ENCODE results near the gene HEMGN. TPM values are rescaled to one million over a fixed set of nuclear protein-coding genes. Genes with fewer than 3 reads are reported as not detected.

HEMGN gene
- total RNA-seq, 1 experiment from 2014 or later = not detected

DNA sequence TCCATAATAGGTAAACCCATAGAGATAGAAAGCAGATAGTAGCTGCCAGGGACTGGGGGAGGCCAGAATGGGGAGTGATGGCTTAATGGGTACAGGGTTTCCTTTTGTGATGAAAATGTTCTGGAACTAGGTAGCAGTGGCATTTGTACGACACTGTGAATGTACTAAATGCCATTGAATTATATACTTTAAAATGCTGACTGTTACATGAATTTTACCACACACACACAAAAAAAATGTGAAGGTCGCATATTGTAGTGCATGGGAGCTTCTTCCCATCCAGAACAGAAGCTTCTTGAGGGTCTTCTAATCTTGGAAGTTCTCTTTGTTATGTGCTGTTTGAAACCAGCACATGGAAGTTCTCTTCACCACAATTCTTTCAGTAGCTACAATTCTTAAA lies 25.3 kb upstream of the HEMGN start:
- no peak for TF ChIP-seq EZH2 (IDR thresholded peaks at IDR 0.05; ENCODE audit: low read depth)
- TF ChIP-seq, protein P1, sequence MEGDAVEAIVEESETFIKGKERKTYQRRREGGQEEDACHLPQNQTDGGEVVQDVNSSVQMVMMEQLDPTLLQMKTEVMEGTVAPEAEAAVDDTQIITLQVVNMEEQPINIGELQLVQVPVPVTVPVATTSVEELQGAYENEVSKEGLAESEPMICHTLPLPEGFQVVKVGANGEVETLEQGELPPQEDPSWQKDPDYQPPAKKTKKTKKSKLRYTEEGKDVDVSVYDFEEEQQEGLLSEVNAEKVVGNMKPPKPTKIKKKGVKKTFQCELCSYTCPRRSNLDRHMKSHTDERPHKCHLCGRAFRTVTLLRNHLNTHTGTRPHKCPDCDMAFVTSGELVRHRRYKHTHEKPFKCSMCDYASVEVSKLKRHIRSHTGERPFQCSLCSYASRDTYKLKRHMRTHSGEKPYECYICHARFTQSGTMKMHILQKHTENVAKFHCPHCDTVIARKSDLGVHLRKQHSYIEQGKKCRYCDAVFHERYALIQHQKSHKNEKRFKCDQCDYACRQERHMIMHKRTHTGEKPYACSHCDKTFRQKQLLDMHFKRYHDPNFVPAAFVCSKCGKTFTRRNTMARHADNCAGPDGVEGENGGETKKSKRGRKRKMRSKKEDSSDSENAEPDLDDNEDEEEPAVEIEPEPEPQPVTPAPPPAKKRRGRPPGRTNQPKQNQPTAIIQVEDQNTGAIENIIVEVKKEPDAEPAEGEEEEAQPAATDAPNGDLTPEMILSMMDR (conservative IDR thresholded peaks at IDR 0.05) = no peak
- no peak overlapping the region for H3K4me2 ChIP-seq
- no peak for DNase-seq
- intact Hi-C loops (cut with micrococcal nuclease; ENCODE audit: unreplicated experiment) = no loop called here
- H3F3A ChIP-seq (ENCODE audit: insufficient read depth, low read depth) = no peaks in the 10 kb centered on the region
- BruUV-seq (replicated peaks) = no TSS peak
- H4K20me1 ChIP-seq (ENCODE audit: insufficient read depth) = no peaks in the 10 kb centered on the region
- no peaks in the 10 kb centered on the region for H3K79me2 ChIP-seq (ENCODE audit: low read depth)
- CTCF ChIA-PET = no interaction called here
- H3K4me1 ChIP-seq (replicated peaks; ENCODE audit: insufficient read depth) = no peaks in the 10 kb centered on the region
- H3K9me3 ChIP-seq (ENCODE audit: insufficient read depth, low read depth) = no peaks in the 10 kb centered on the region
- no peaks in the 10 kb centered on the region for H3K36me3 ChIP-seq (ENCODE audit: low read depth)
- POLR2A ChIA-PET (ENCODE audit: unreplicated experiment) = interaction anchor here (0.7 kb wide), 1 partner anchor 580 kb away, joined by 11 read pairs; no protein-coding TSS in a partner anchor
- no peaks in the 10 kb centered on the region for H3K27me3 ChIP-seq (ENCODE audit: insufficient read depth, low read depth)
- no peak overlapping the region for H3K27ac ChIP-seq
- H3K9me2 ChIP-seq (ENCODE audit: insufficient read depth) = no peaks in the 10 kb centered on the region
- H3K4me3 ChIP-seq = no peak overlapping the region
- H2AFZ ChIP-seq = no peak overlapping the region

DNA sequence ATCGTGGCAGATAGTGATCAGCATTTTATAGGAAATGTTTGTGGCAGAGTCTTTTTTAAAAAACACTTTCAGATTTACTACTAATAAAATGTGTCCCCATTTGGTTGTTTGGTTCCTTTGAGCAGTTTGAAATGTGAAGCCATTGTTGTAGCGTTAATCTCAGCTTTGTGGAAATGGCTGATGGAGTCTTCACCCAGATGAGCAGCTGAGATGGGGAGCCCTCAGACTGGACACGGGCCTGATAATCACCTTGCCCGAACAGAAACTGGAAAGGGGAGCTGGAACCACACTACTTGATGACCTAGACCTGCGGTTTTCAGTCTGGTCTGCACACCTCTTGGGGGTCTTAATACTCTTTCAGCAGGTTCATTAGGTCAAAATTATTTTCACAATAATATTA lies 24.6 kb upstream of the HEMGN start:
- Histone ChIP-seq H3K4me2 (no peak overlapping the region), H2AFZ (no peak overlapping the region), H3K4me1 (replicated peaks; ENCODE audit: insufficient read depth) (no peaks in the 10 kb centered on the region), H3K27me3 (ENCODE audit: insufficient read depth, low read depth) (no peaks in the 10 kb centered on the region), H3F3A (ENCODE audit: insufficient read depth, low read depth) (no peaks in the 10 kb centered on the region), H3K9me2 (ENCODE audit: insufficient read depth) (no peaks in the 10 kb centered on the region), H3K9me3 (ENCODE audit: insufficient read depth, low read depth) (no peaks in the 10 kb centered on the region), H3K79me2 (ENCODE audit: low read depth) (no peaks in the 10 kb centered on the region), H3K36me3 (ENCODE audit: low read depth) (no peaks in the 10 kb centered on the region), H4K20me1 (ENCODE audit: insufficient read depth) (no peaks in the 10 kb centered on the region), H3K27ac (no peak overlapping the region), H3K4me3 (no peak overlapping the region)
- no TSS peak for BruUV-seq (replicated peaks)
- TF ChIP-seq, protein P1 (conservative IDR thresholded peaks at IDR 0.05) = no peak
- no peak for TF ChIP-seq EZH2 (IDR thresholded peaks at IDR 0.05; ENCODE audit: low read depth)
- CTCF ChIA-PET = no interaction called here
- no peak for DNase-seq
- POLR2A ChIA-PET (ENCODE audit: unreplicated experiment) = interaction anchor here (0.5 kb wide), 1 partner anchor 805 kb away, joined by 4 read pairs; no protein-coding TSS in a partner anchor
- intact Hi-C loops (cut with micrococcal nuclease; ENCODE audit: unreplicated experiment) = no loop called here

DNA sequence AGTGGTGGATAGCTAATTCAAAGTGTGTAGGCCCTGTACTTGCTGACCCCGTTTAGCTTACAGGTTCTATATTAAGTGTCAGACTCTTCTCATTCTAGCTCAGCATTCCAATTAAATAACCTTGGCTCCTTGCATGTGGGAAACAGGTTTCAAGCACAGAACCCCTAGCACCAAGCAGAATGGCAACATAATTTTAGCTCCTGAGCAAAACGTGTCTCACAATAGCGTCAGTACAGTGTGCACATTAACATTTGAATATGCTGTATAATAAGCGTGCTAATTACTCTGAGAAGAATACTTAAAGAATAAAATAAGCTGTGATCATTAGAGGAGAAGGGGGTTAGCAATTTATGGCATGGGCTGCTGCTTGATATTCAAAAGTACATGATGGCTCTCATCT lies 24.2 kb upstream of the HEMGN start:
- Histone ChIP-seq H3F3A (ENCODE audit: insufficient read depth, low read depth) (no peaks in the 10 kb centered on the region), H2AFZ (peak overlapping the region; percentile 26; the same call in 1 of the 2 replicates), H3K9me3 (ENCODE audit: insufficient read depth, low read depth) (no peaks in the 10 kb centered on the region), H3K27ac (no peak overlapping the region), H4K20me1 (ENCODE audit: insufficient read depth) (no peaks in the 10 kb centered on the region), H3K27me3 (ENCODE audit: insufficient read depth, low read depth) (no peaks in the 10 kb centered on the region), H3K4me1 (replicated peaks; ENCODE audit: insufficient read depth) (no peaks in the 10 kb centered on the region), H3K36me3 (ENCODE audit: low read depth) (no peaks in the 10 kb centered on the region), H3K4me2 (no peak overlapping the region), H3K4me3 (no peak overlapping the region), H3K9me2 (ENCODE audit: insufficient read depth) (no peaks in the 10 kb centered on the region), H3K79me2 (ENCODE audit: low read depth) (no peaks in the 10 kb centered on the region)
- DNase-seq = no peak
- CTCF ChIA-PET = no interaction called here
- TF ChIP-seq, protein P1 (conservative IDR thresholded peaks at IDR 0.05) = no peak
- TF ChIP-seq EZH2 (IDR thresholded peaks at IDR 0.05; ENCODE audit: low read depth) = no peak
- POLR2A ChIA-PET (ENCODE audit: unreplicated experiment) = interaction anchor here (0.5 to 0.6 kb wide), 2 partner anchors 24 to 805 kb away, joined by 4 to 7 read pairs; no protein-coding TSS in a partner anchor
- no TSS peak for BruUV-seq (replicated peaks)
- intact Hi-C loops (cut with micrococcal nuclease; ENCODE audit: unreplicated experiment) = no loop called here

Measured in PC-9 (cell line).